CD4-positive, alpha-beta T cell treated with Interleukin-15 for 1 hour (primary cell): ENCODE data around the gene ZNF831.
A peak's percentile ranks its signal among the peaks of the same experiment; 100 is the strongest.

Experiments
- DNase-seq: peaks from one replicate; pipeline ENCODE4 v3.0.0-alpha.2; 2020

ZNF831 gene

GRCh38 chr20:59182401-59183044, 18.9 kb downstream of the ZNF831 start:
- DNase-seq = no peak

- DNase-seq = no peak
Measured at GRCh38 chr20:59183751-59184150, 20.1 kb downstream of the ZNF831 start.

- DNase-seq = no peak
Measured at GRCh38 chr20:59184880-59185447, 21.3 kb downstream of the ZNF831 start.

- DNase-seq = no peak
Measured at GRCh38 chr20:59185809-59186208, 22.2 kb downstream of the ZNF831 start.

GRCh38 chr20:59190466-59190865, 26.8 kb downstream of the ZNF831 start:
- DNase-seq = no peak

GRCh38 chr20:59191036-59191755, 27.6 kb downstream of the ZNF831 start:
- DNase-seq = no peak

GRCh38 chr20:59191756-59192532, 28.3 kb downstream of the ZNF831 start:
- no peak for DNase-seq

- DNase-seq = no peak
Measured at GRCh38 chr20:59192533-59192896, 28.9 kb downstream of the ZNF831 start.

- DNase-seq = no peak
Measured at GRCh38 chr20:59193325-59193724, 29.7 kb downstream of the ZNF831 start.

- no peak for DNase-seq
Measured at GRCh38 chr20:59194023-59194935, 30.7 kb downstream of the ZNF831 start.

- DNase-seq = no peak
Measured at GRCh38 chr20:59195316-59195993, 31.8 kb downstream of the ZNF831 start.

- no peak for DNase-seq
Measured at GRCh38 chr20:59204165-59204894, 40.7 kb downstream of the ZNF831 start.

GRCh38 chr20:59205044-59205443, 41.4 kb downstream of the ZNF831 start:
- DNase-seq = no peak

- no peak for DNase-seq
Measured at GRCh38 chr20:59207235-59207634, 43.6 kb downstream of the ZNF831 start.

- peak; percentile 83 for DNase-seq
Measured at GRCh38 chr20:59207742-59208357, 44.2 kb downstream of the ZNF831 start.

GRCh38 chr20:59210186-59210585, 46.6 kb downstream of the ZNF831 start:
- no peak for DNase-seq

GRCh38 chr20:59211208-59211765, 47.7 kb downstream of the ZNF831 start:
- DNase-seq = no peak

GRCh38 chr20:59214073-59214472, 50.5 kb downstream of the ZNF831 start:
- DNase-seq = no peak

GRCh38 chr20:59214606-59215547, 51.3 kb downstream of the ZNF831 start:
- DNase-seq = no peak
